Measurements from ENCODE around the gene ABCA9. TPM values are rescaled to one million over a fixed set of nuclear protein-coding genes. Genes with fewer than 3 reads are reported as not detected.

The ABCA9 gene
- total and polyA plus RNA-seq, 2 donors from 2014 or later: 0.45 to 2.0 TPM

- no peaks in the 10 kb centered on the region for H3K36me3 ChIP-seq (ENCODE audit: control insufficient read depth in 2 of 3, insufficient read depth in 3 of 3, low read length in 3 of 3)
- H3K4me3 ChIP-seq (ENCODE audit: low read length in 3 of 3): no peak overlapping the region
- H3K9me3 ChIP-seq (ENCODE audit: control insufficient read depth in 2 of 3, insufficient read depth in 1 of 3, low read length in 3 of 3): no peaks in the 10 kb centered on the region
- no peaks in the 10 kb centered on the region for H3K27me3 ChIP-seq (ENCODE audit: control insufficient read depth, insufficient read depth, low read length)
- H3K27ac ChIP-seq (ENCODE audit: low read depth in 2 of 2, low read length in 2 of 2): no peak overlapping the region
- H3K4me1 ChIP-seq (ENCODE audit: control insufficient read depth in 2 of 3, insufficient read depth in 2 of 3, low read depth in 1 of 3, low read length in 3 of 3): no peaks in the 10 kb centered on the region
- FAIRE-seq: no peak
- intact Hi-C loops (cut with DNase I): no loop called here
- peak; percentile 8 for TF ChIP-seq CTCF (IDR thresholded peaks at IDR 0.05; ENCODE audit: borderline replicate concordance, extremely low read depth, insufficient read depth)
- DNase-seq: no peak
- no peak overlapping the region for H3K9ac ChIP-seq (ENCODE audit: low read length in 3 of 3)
These were observed 6.7 kb upstream of the ABCA9 start for GRCh38 chr17:69067274-69068047.

GRCh38 chr17:69066482-69066881 is 5.8 kb upstream of the ABCA9 start:
- Histone ChIP-seq H3K9ac (ENCODE audit: low read length in 3 of 3) (no peak overlapping the region), H3K9me3 (ENCODE audit: control insufficient read depth in 2 of 3, insufficient read depth in 1 of 3, low read length in 3 of 3) (no peaks in the 10 kb centered on the region), H3K4me1 (ENCODE audit: control insufficient read depth in 2 of 3, insufficient read depth in 2 of 3, low read depth in 1 of 3, low read length in 3 of 3) (no peaks in the 10 kb centered on the region), H3K36me3 (ENCODE audit: control insufficient read depth in 2 of 3, insufficient read depth in 3 of 3, low read length in 3 of 3) (no peaks in the 10 kb centered on the region), H3K4me3 (ENCODE audit: low read length in 3 of 3) (no peak overlapping the region), H3K27me3 (ENCODE audit: control insufficient read depth, insufficient read depth, low read length) (no peaks in the 10 kb centered on the region), H3K27ac (ENCODE audit: low read depth in 2 of 2, low read length in 2 of 2) (no peak overlapping the region)
- intact Hi-C loops (cut with DNase I): no loop called here
- TF ChIP-seq CTCF (IDR thresholded peaks at IDR 0.05; ENCODE audit: borderline replicate concordance, extremely low read depth, insufficient read depth): no peak
- no peak for FAIRE-seq
- DNase-seq: no peak

- intact Hi-C loops (cut with DNase I): no loop called here
- TF ChIP-seq CTCF (IDR thresholded peaks at IDR 0.05; ENCODE audit: borderline replicate concordance, extremely low read depth, insufficient read depth): no peak
- DNase-seq: no peak
- H3K4me1 ChIP-seq (ENCODE audit: control insufficient read depth in 2 of 3, insufficient read depth in 2 of 3, low read depth in 1 of 3, low read length in 3 of 3): no peaks in the 10 kb centered on the region
- H3K27me3 ChIP-seq (ENCODE audit: control insufficient read depth, insufficient read depth, low read length): no peaks in the 10 kb centered on the region
- no peak overlapping the region for H3K4me3 ChIP-seq (ENCODE audit: low read length in 3 of 3)
- H3K9ac ChIP-seq (ENCODE audit: low read length in 3 of 3): no peak overlapping the region
- no peaks in the 10 kb centered on the region for H3K9me3 ChIP-seq (ENCODE audit: control insufficient read depth in 2 of 3, insufficient read depth in 1 of 3, low read length in 3 of 3)
- no peak for FAIRE-seq
- no peak overlapping the region for H3K27ac ChIP-seq (ENCODE audit: low read depth in 2 of 2, low read length in 2 of 2)
- H3K36me3 ChIP-seq (ENCODE audit: control insufficient read depth in 2 of 3, insufficient read depth in 3 of 3, low read length in 3 of 3): no peaks in the 10 kb centered on the region
These were observed 4.4 kb upstream of the ABCA9 start for GRCh38 chr17:69065113-69065512.
